A549 (cell line): ENCODE results near the gene VAV3. TPM values are rescaled to one million over a fixed set of nuclear protein-coding genes. Genes with fewer than 3 reads are reported as not detected.

Source experiments
- ATAC-seq, 2 experiments: fragments of 200-7000 bp in 1 of 2; fragments of >200 bp in 1 of 2; cut with Nextera tagmentation in 1 of 2; cut with Tn5 transposase in 1 of 2; 3 replicates each; pipeline versions ENCODE4 v1.8.0 to v1.9.1; 2018 to 2020; ENCODE audit warnings: mild to moderate bottlenecking in 1 of 2, moderate library complexity in 1 of 2
- CTCF ChIA-PET: fragments of 300-600 bp; sonication (Branson Sonifier 250); formaldehyde crosslinking; extraction: SDS; loops from one replicate; lab custom pipeline; 2021; ENCODE audit warnings: antibody characterized with exemption, inconsistent platforms; lab: Yijun Ruan, JAX
- POLR2A ChIA-PET: fragments of 350-600 bp; formaldehyde crosslinking; extraction: SDS; loops from one replicate; lab custom pipeline; 2021; ENCODE audit warnings: antibody characterized with exemption, inconsistent platforms; lab: Yijun Ruan, JAX
- DNase-seq, 2 experiments: peaks; one replicate each; pipeline versions ENCODE4 v3.0.0 to v3.0.0-alpha.2; 2011 to 2016; ENCODE audit warnings: low read depth in 1 of 2, low spot score in 1 of 2
- FAIRE-seq: peaks from 2 replicates; lab custom pipeline; 2011; peaks lifted over from hg19 to GRCh38; lab: Jason Lieb, UNC
- H3K27ac ChIP-seq, 2 experiments: fragments of >200 bp; sonication (Bioruptor Twin); formaldehyde crosslinking; 3 replicates each; pipeline ENCODE4 v1.5.1; 2016 to 2017
- H3K4me1 ChIP-seq: fragments of >200 bp; sonication (Bioruptor Twin); formaldehyde crosslinking; 3 replicates; pipeline ENCODE4 v1.6.1; 2016
- H3K4me2 ChIP-seq: fragments of >200 bp; sonication (Bioruptor Twin); formaldehyde crosslinking; 3 replicates; pipeline ENCODE4 v1.6.1; 2016
- H3K4me3 ChIP-seq: fragments of >200 bp; sonication (Bioruptor Twin); formaldehyde crosslinking; 3 replicates; pipeline ENCODE4 v1.5.1; 2016
- H3K9me3 ChIP-seq: fragments of >200 bp; sonication (Bioruptor Twin); formaldehyde crosslinking; 3 replicates; pipeline ENCODE4 v1.6.1; 2016
- ATOH8 ChIP-seq: fragments of 250-450 bp; sonication (Bioruptor Pico); IDR thresholded peaks from 2 replicates; pipeline ENCODE4 v1.5.0; 2020; ENCODE audit warnings: low read depth, mild to moderate bottlenecking, moderate library complexity
- CHD2 ChIP-seq: fragments of 150-350 bp; IDR thresholded peaks from 2 replicates; pipeline ENCODE4 v1.6.1; 2014; ENCODE audit warnings: low read length; ENCODE audit not compliant: partially characterized antibody
- CTCF ChIP-seq: fragments of >200 bp; sonication (Bioruptor Twin); formaldehyde crosslinking; IDR thresholded peaks from 3 replicates; pipeline ENCODE4 v1.5.1; 2016
- ESRRA ChIP-seq: fragments of 150-350 bp; IDR thresholded peaks from 2 replicates; pipeline ENCODE4 v1.6.1; 2014; ENCODE audit warnings: mild to moderate bottlenecking, low read length, borderline replicate concordance
- FOSL2 ChIP-seq, 2 experiments: fragments of 450-650 bp in 1 of 2; fragments of >200 bp in 1 of 2; sonication (Bioruptor Twin) in 1 of 2; formaldehyde crosslinking; IDR thresholded peaks; 2 replicates each; pipeline versions ENCODE4 v1.5.0 to v1.6.1; 2016 to 2020; ENCODE audit warnings: mild to moderate bottlenecking in 1 of 2, moderate library complexity in 1 of 2
- FOXS1 ChIP-seq: fragments of 250-450 bp; sonication (Bioruptor Pico); IDR thresholded peaks from 2 replicates; pipeline ENCODE4 v1.5.0; 2020; ENCODE audit warnings: mild to moderate bottlenecking, moderate library complexity
- GATA3 ChIP-seq: IDR thresholded peaks from 2 replicates; pipeline ENCODE4 v1.6.1; 2012; ENCODE audit warnings: borderline replicate concordance
- HMGXB4 ChIP-seq: fragments of 250-450 bp; sonication (Bioruptor Pico); IDR thresholded peaks from 2 replicates; pipeline ENCODE4 v1.5.0; 2021; ENCODE audit warnings: mild to moderate bottlenecking, moderate library complexity, borderline replicate concordance
- KDM5A ChIP-seq: fragments of 200-600 bp; sonication (generic); IDR thresholded peaks from 2 replicates; pipeline ENCODE4 v1.6.1; 2016; ENCODE audit warnings: antibody characterized with exemption, mild to moderate bottlenecking
- MAFK ChIP-seq: fragments of 450-650 bp; IDR thresholded peaks from 2 replicates; pipeline ENCODE4 v1.6.1; 2014; ENCODE audit not compliant: partially characterized antibody
- NFE2L2 ChIP-seq: fragments of 150-350 bp; conservative IDR thresholded peaks from 2 replicates; pipeline ENCODE4 v1.6.1; 2014; ENCODE audit warnings: low read length
- POLR2A ChIP-seq: IDR thresholded peaks from 2 replicates; pipeline ENCODE4 v1.6.1; 2012; ENCODE audit warnings: mild to moderate bottlenecking, low read length
- RNF2 ChIP-seq: fragments of 200-600 bp; sonication (generic); IDR thresholded peaks from 2 replicates; pipeline ENCODE4 v1.6.1; 2016; ENCODE audit warnings: low read depth, mild to moderate bottlenecking, antibody characterized with exemption, moderate library complexity, borderline replicate concordance
- TP53 ChIP-seq: fragments of 250-450 bp; sonication (Bioruptor Pico); IDR thresholded peaks from 2 replicates; pipeline ENCODE4 v1.5.0; 2021; ENCODE audit warnings: mild to moderate bottlenecking, moderate library complexity
- WGBS: methylation state at CpG from one replicate; pipeline ENCODE4 v1.1.6; 2017; ENCODE audit errors: missing lambda C conversion rate; 5-methylcytosine and 5-hydroxymethylcytosine counted together
- polyA plus RNA-seq, 4 experiments: library from polyadenylated mRNA; depleted of rRNA in 3 of 4; stranded (reverse); fragments of >200 nt; fragmentation: RNase III in 1 of 4; extraction: RNeasy Plus Mini Kit Qiagen cat#74134 plus additional on column Dnase treatment in 1 of 4; gene quantifications; 2 replicates in 3 of 4; 3 replicates in 1 of 4; pipeline ENCODE4 v1.2.3, GENCODE V29; 2011 to 2017
- small RNA-seq, 6 experiments: library from RNA; depleted of rRNA; stranded (forward); fragments of <200 nt; gene quantifications; one replicate each; pipeline ENCODE3, GENCODE V24; 2012

VAV3 gene
- polyA plus RNA-seq, 2 of the 4 experiments (the other 2 are of a cell fraction) = 12.8 to 22.7 TPM

- ATAC-seq (no peak), DNase-seq (no peak), FAIRE-seq (no peak)
- H3K4me2 ChIP-seq = no peak overlapping the region
- TF ChIP-seq ESRRA (no peak), NFE2L2 (no peak), CHD2 (no peak)
- H3K4me3 ChIP-seq = no peak overlapping the region
- ChIA-PET CTCF (no interaction called here), POLR2A (no interaction called here)
- H3K27ac ChIP-seq = no peak overlapping the region
- 75% methylated on average over 2 of the region's 2 CpGs for WGBS
- no peaks in the 10 kb centered on the region for H3K4me1 ChIP-seq
- no peaks in the 10 kb centered on the region for H3K9me3 ChIP-seq
Measured at GRCh38 chr1:107524301-107524700, 440.7 kb downstream of the VAV3 start.

GRCh38 chr1:107523736-107524135, 441.2 kb downstream of the VAV3 start:
- POLR2A ChIA-PET = no interaction called here
- 41% methylated on average over 4 of the region's 4 CpGs for WGBS
- Histone ChIP-seq H3K4me1 (no peaks in the 10 kb centered on the region), H3K4me3 (no peak overlapping the region), H3K27ac (no peak overlapping the region)
- no peak for TF ChIP-seq FOXS1 (CRISPR knock-in tag)
- no peak for TF ChIP-seq CTCF
- no peak for TF ChIP-seq ATOH8
- no peak for TF ChIP-seq HMGXB4 (CRISPR knock-in tag)
- TF ChIP-seq GATA3 = no peak
- TF ChIP-seq MAFK = no peak
- no peak for TF ChIP-seq FOSL2 (IDR thresholded peaks at IDR 0.05)
- TF ChIP-seq FOSL2 (CRISPR knock-in tag; IDR thresholded peaks at IDR 0.05) = no peak
- TF ChIP-seq RNF2 = no peak
- TF ChIP-seq TP53 (CRISPR knock-in tag) = no peak
- TF ChIP-seq POLR2A = no peak
- no peak for TF ChIP-seq NFE2L2
- TF ChIP-seq KDM5A = no peak
- TF ChIP-seq, all 56 proteins: peak for 0
- FAIRE-seq = no peak
- DNase-seq = no peak
- H3K9me3 ChIP-seq = no peaks in the 10 kb centered on the region
- no peak for ATAC-seq
- CTCF ChIA-PET = no interaction called here
- H3K4me2 ChIP-seq = no peak overlapping the region

- WGBS = 60% methylated on average over 4 of the region's 4 CpGs
- TF ChIP-seq HMGXB4 (CRISPR knock-in tag) = no peak
- Histone ChIP-seq H3K4me1 (no peaks in the 10 kb centered on the region), H3K4me2 (no peak overlapping the region), H3K27ac (no peak overlapping the region), H3K9me3 (no peaks in the 10 kb centered on the region), H3K4me3 (no peak overlapping the region)
- DNase-seq = no peak
- ChIA-PET CTCF (no interaction called here), POLR2A (no interaction called here)
- ATAC-seq = no peak
- FAIRE-seq = no peak
Measured at GRCh38 chr1:107523061-107523460, 441.9 kb downstream of the VAV3 start.

Small RNA genes lying within 50 kb of the gene (small RNA-seq; reads per million reads assigned to genes)
- 0 reads per million in 6 experiments for gene MIR7852

Other genes starting within 250 kb of the VAV3 start
- gene SLC25A24, start 235.2 kb upstream of the VAV3 start, polyA plus RNA-seq (2011; rRNA removed) = 34.2 and 45.6 TPM in 2 replicates
- gene SLC25A24, start 235.2 kb upstream of the VAV3 start, polyA plus RNA-seq (2017; fragmentation: RNase III; extraction: RNeasy Plus Mini Kit Qiagen cat#74134 plus additional on column Dnase treatment) = 24.1 to 25.5 TPM (median 25.3 TPM) in 3 replicates